Pancreas (tissue), 10 donors: ENCODE data around the gene MED25. TPM values are rescaled to one million over a fixed set of nuclear protein-coding genes. Genes with fewer than 3 reads are reported as not detected.

Experiments used
- ATAC-seq, 4 donors: fragments of 200-7000 bp; cut with Tn5 transposase; one replicate each; pipeline versions ENCODE4 v1.8.0 to v1.9.1; 2020; ENCODE audit warnings: mild to moderate bottlenecking in 4 of 4, moderate library complexity in 4 of 4
- DNase-seq, 6 donors: peaks; one replicate each; pipeline ENCODE4 v3.0.0-alpha.2; 2020
- FAIRE-seq: peaks from 2 replicates; lab custom pipeline; 2012; peaks lifted over from hg19 to GRCh38; lab: Jason Lieb, UNC
- H3K27ac ChIP-seq, 4 donors: fragments of 200-600 bp; sonication (generic); 1 replicate in 3 of 4; 2 replicates in 1 of 4; pipeline versions ENCODE4 v1.5.0 to v1.8.0; 2020
- H3K27me3 ChIP-seq, 4 donors: fragments of 200-600 bp; one replicate each; pipeline ENCODE4 v1.8.0; 2021
- H3K36me3 ChIP-seq, 3 donors: fragments of 200-600 bp; sonication (generic) in 1 of 3; one replicate each; pipeline versions ENCODE4 v1.5.0 to v1.8.0; 2020 to 2021
- H3K4me1 ChIP-seq, 3 donors: fragments of 200-600 bp; one replicate each; pipeline ENCODE4 v1.8.0; 2021
- H3K4me3 ChIP-seq, 4 donors: fragments of 200-600 bp; sonication (generic) in 2 of 4; one replicate each; pipeline versions ENCODE4 v1.5.0 to v1.8.0; 2020 to 2021
- H3K9me3 ChIP-seq, 4 donors: fragments of 200-600 bp; one replicate each; pipeline ENCODE4 v1.8.0; 2021
- CTCF ChIP-seq, 4 donors: fragments of 200-600 bp; sonication (generic) in 3 of 4; IDR thresholded peaks; one replicate each; pipeline versions ENCODE4 v1.5.0 to v1.8.0; 2021; ENCODE audit warnings: antibody characterized with exemption in 4 of 4
- WGBS, 2 donors: extraction: QIAGEN DNeasy Blood & Tissue Kit; methylation state at CpG; one replicate each; pipeline ENCODE4 v1.1.7; 2013; 5-methylcytosine and 5-hydroxymethylcytosine counted together
- intact Hi-C, 3 donors: fragments of 100-400 bp; cut with DNase I; formaldehyde crosslinking; loops; one replicate each; pipeline versions ENCODE4 v1.11.1 to v1.14.2; 2022
- polyA plus RNA-seq, 2 donors: library from polyadenylated mRNA; stranded (reverse); fragments of 200-250 nt; gene quantifications; one replicate each; pipeline ENCODE4 v1.2.3, GENCODE V29; 2013
- total RNA-seq, 6 donors: library from RNA; stranded (reverse); fragmentation: NEBNext Ultra II Directional in 4 of 6; extraction: Animal tissue kit (Norgen Biotek cat#: 25700) in 4 of 6; gene quantifications; one replicate each; pipeline versions ENCODE4 v1.2.1 to v1.2.4, GENCODE V29; 2021 to 2023
- donor health status: healthy with polysubstance abuse.
- donor health status: DM: no; HTN: no; CAD: no; lungs with moderate emphysema.
- donor health status: DM: no; HTN: no; CAD: no.
- donor health status: control.
- donor health status: control.
- donor health status: Bipolar disorder and iron deficiency.
- donor health status: DM: yes; HTN: yes; CAD: no.
- donor health status: DM: no; HTN: no; CAD: no.
- donor health status: DM: no; HTN: no; CAD: no.
- donor health status: DM: yes; HTN: yes; CAD: no.

Gene MED25
- total and polyA plus RNA-seq, 8 donors, result 19.4 to 60.0 (median 27.8) TPM

DNA sequence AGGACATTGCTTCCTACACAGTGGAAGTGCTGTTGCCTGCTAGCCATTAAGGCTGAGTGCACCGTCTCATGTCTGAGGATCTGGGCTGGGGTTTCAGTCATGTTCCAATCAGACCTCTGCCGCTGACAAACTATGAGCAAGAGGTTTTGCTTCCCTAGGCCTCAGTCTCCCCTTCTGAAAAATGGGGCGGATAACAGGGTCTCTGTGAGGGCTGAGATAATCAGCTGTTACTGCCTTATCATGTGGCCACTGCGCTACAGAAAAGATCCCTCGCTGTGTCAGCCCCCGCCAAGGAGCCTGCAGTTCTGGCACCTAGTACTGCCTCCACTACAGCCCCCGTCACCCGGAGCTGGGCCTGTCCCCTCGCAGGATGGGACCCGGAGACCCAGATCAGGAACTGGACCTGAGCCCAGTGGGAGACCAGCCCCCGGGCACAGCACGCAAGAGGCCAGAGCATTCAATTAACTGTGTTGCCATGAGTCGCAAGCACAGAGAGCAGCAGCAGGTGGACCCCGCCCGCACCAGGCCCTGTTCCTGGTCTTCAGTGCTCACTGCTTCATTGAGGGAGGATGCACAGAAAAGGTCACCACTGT, 52.3 kb downstream of the MED25 start:
- H3K36me3 ChIP-seq, result no peaks in the 10 kb centered on the region
- peak in 4 of 6 donors; percentile 35 to 85 (median 63) for DNase-seq
- H3K27ac ChIP-seq, result peak overlapping the region; percentile 36 to 94 (median 86)
- H3K4me3 ChIP-seq, result peak overlapping the region; percentile 28 to 41 (median 40)
- FAIRE-seq, result no peak
- no peak for ATAC-seq
- no peak for TF ChIP-seq CTCF (IDR thresholded peaks at IDR 0.05)
- no peaks in the 10 kb centered on the region for H3K27me3 ChIP-seq
- H3K9me3 ChIP-seq, result no peaks in the 10 kb centered on the region
- peaks cover 16 to 34% (median 22%) of the 10 kb centered on the region in 3 donors for H3K4me1 ChIP-seq
- WGBS, 2 donors, result 72% methylated on average over 15 of the region's 15 CpGs
- intact Hi-C loops, result no loop called here

- H3K27ac ChIP-seq, result no peak overlapping the region
- DNase-seq, result peak in 4 of 6 donors; percentile 22 to 61 (median 38)
- no peak overlapping the region for H3K4me3 ChIP-seq
- no peak for ATAC-seq
- no peaks in the 10 kb centered on the region for H3K9me3 ChIP-seq
- no peak for FAIRE-seq
- H3K36me3 ChIP-seq, result no peaks in the 10 kb centered on the region
- 86 to 90% methylated on average over 17 of the region's 17 CpGs for WGBS, 2 donors
- no peaks in the 10 kb centered on the region for H3K27me3 ChIP-seq
- TF ChIP-seq CTCF (IDR thresholded peaks at IDR 0.05), result no peak
- peaks cover 7 to 26% (median 16%) of the 10 kb centered on the region in 3 donors for H3K4me1 ChIP-seq
- intact Hi-C loops, result no loop called here
Observed at GRCh38 chr19:49871349-49871985, 53.4 kb downstream of the MED25 start.

GRCh38 chr19:49872245-49873128, 54.4 kb downstream of the MED25 start:
- intact Hi-C loops, result no loop called here
- FAIRE-seq, result no peak
- H3K9me3 ChIP-seq, result no peaks in the 10 kb centered on the region
- DNase-seq, result peak in 4 of 6 donors; percentile 24 to 82 (median 51)
- 85 to 87% methylated on average over 25 to 27 of the region's 27 CpGs for WGBS, 2 donors
- TF ChIP-seq CTCF (IDR thresholded peaks at IDR 0.05), result no peak
- H3K27me3 ChIP-seq, result no peaks in the 10 kb centered on the region
- no peak overlapping the region for H3K27ac ChIP-seq
- no peak for ATAC-seq
- no peak overlapping the region for H3K4me3 ChIP-seq
- no peaks in the 10 kb centered on the region for H3K36me3 ChIP-seq
- peaks cover 7 to 24% (median 13%) of the 10 kb centered on the region in 3 donors for H3K4me1 ChIP-seq

DNA sequence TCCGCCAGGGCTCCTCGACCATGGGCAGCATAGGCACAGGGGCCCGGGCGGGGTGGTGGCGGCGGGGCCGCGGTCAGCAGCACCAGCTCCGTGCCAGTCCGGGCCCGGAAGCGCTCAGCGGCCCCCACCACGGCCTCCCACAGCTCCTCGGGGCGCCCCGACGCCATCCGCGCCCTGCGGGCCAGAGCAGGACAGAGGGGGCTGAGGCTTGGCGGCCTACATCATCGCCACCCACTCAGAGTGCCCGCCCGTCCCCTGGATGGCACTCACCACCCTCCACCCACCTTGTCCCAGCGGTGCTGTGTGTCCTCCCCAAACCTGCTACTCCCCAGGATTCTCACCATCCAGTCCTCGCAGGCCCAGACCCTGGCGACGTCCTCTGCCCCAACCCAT, 55.0 kb downstream of the MED25 start:
- no peaks in the 10 kb centered on the region for H3K27me3 ChIP-seq
- H3K9me3 ChIP-seq, result no peaks in the 10 kb centered on the region
- no peak overlapping the region for H3K4me3 ChIP-seq
- TF ChIP-seq CTCF (IDR thresholded peaks at IDR 0.05), result no peak
- intact Hi-C loops, result no loop called here
- no peaks in the 10 kb centered on the region for H3K36me3 ChIP-seq
- 91 to 94% methylated on average over 23 to 29 of the region's 29 CpGs for WGBS, 2 donors
- peaks cover 7 to 23% (median 13%) of the 10 kb centered on the region in 3 donors for H3K4me1 ChIP-seq
- peak in 2 of 6 donors; percentile 23 to 57 for DNase-seq
- ATAC-seq, result no peak
- H3K27ac ChIP-seq, result no peak overlapping the region
- FAIRE-seq, result no peak
